Muscle of leg (tissue), 11 donors: ENCODE measurements around the gene RAB6B. TPM values are rescaled to one million over a fixed set of nuclear protein-coding genes. Genes with fewer than 3 reads are reported as not detected.

Experiments used
- DNase-seq: peaks from one replicate; pipeline ENCODE4 v3.0.0; 2013
- H3K27ac ChIP-seq: one replicate; pipeline ENCODE4 v1.5.1; 2013; ENCODE audit warnings: mild to moderate bottlenecking, low read length, control low read depth
- H3K27me3 ChIP-seq: one replicate; pipeline ENCODE4 v1.6.1; 2013; ENCODE audit warnings: low read length; ENCODE audit not compliant: control insufficient read depth, insufficient read depth
- H3K36me3 ChIP-seq: one replicate; pipeline ENCODE4 v1.6.1; 2013; ENCODE audit warnings: low read length; ENCODE audit not compliant: control insufficient read depth, insufficient read depth
- H3K4me1 ChIP-seq: one replicate; pipeline ENCODE4 v1.6.1; 2013; ENCODE audit warnings: low read length; ENCODE audit not compliant: control insufficient read depth, insufficient read depth
- H3K4me3 ChIP-seq: one replicate; pipeline ENCODE4 v1.5.1; 2013; ENCODE audit warnings: low read length, control low read depth
- H3K9me3 ChIP-seq: replicated peaks from 2 replicates; pipeline ENCODE4 v1.6.1; 2013; ENCODE audit warnings: low read depth, low read length; ENCODE audit not compliant: control insufficient read depth
- WGBS: methylation state at CpG from one replicate; pipeline ENCODE4 v1.1.5; 2013; ENCODE audit warnings: missing lambda C conversion rate; ENCODE audit not compliant: insufficient coverage; 5-methylcytosine and 5-hydroxymethylcytosine counted together
- polyA plus RNA-seq, 8 donors: library from polyadenylated mRNA; unstranded; fragments of 120-200 nt; gene quantifications; one replicate each; pipeline versions ENCODE4 v1.2.1 to v1.2.3, GENCODE V29; 2013; ENCODE audit warnings: inconsistent platforms in 1 of 8, low replicate concordance in 1 of 8; ENCODE audit not compliant: insufficient read length in 8 of 8, insufficient read depth in 1 of 8
- total RNA-seq: library from RNA; stranded (reverse); fragments of 120-200 nt; gene quantifications from one replicate; pipeline ENCODE4 v1.2.4, GENCODE V29; 2013

Gene RAB6B
- total and polyA plus RNA-seq, 9 donors: 2.0 to 10.8 (median 9.4) TPM

GRCh38 chr3:133836497-133837158 is 59.1 kb downstream of the RAB6B start:
- H3K9me3 ChIP-seq: no peaks in the 10 kb centered on the region
- WGBS: 77% methylated on average over 6 of the region's 6 CpGs
- no peak overlapping the region for H3K4me3 ChIP-seq
- H3K27ac ChIP-seq: no peak overlapping the region
- DNase-seq: no peak
- H3K27me3 ChIP-seq: no peaks in the 10 kb centered on the region
- peaks cover 22% of the 10 kb centered on the region for H3K36me3 ChIP-seq
- no peaks in the 10 kb centered on the region for H3K4me1 ChIP-seq

- 85% methylated on average over 2 of the region's 4 CpGs for WGBS
- DNase-seq: no peak
- peaks cover 20% of the 10 kb centered on the region for H3K36me3 ChIP-seq
- no peak overlapping the region for H3K27ac ChIP-seq
- no peaks in the 10 kb centered on the region for H3K9me3 ChIP-seq
- H3K4me3 ChIP-seq: no peak overlapping the region
- H3K4me1 ChIP-seq: no peaks in the 10 kb centered on the region
- no peaks in the 10 kb centered on the region for H3K27me3 ChIP-seq
These were observed 59.7 kb downstream of the RAB6B start for GRCh38 chr3:133835961-133836360.

GRCh38 chr3:133835418-133835743 is 60.3 kb downstream of the RAB6B start:
- H3K4me1 ChIP-seq: no peaks in the 10 kb centered on the region
- no peaks in the 10 kb centered on the region for H3K9me3 ChIP-seq
- H3K4me3 ChIP-seq: no peak overlapping the region
- peaks cover 18% of the 10 kb centered on the region for H3K36me3 ChIP-seq
- WGBS: 88% methylated on average over 3 of the region's 3 CpGs
- H3K27me3 ChIP-seq: no peaks in the 10 kb centered on the region
- no peak for DNase-seq
- no peak overlapping the region for H3K27ac ChIP-seq

- 91% methylated on average over 8 of the region's 14 CpGs for WGBS
- peaks cover 18% of the 10 kb centered on the region for H3K36me3 ChIP-seq
- H3K9me3 ChIP-seq: no peaks in the 10 kb centered on the region
These were observed 60.9 kb downstream of the RAB6B start for GRCh38 chr3:133834621-133835417.

GRCh38 chr3:133833880-133834620 is 61.6 kb downstream of the RAB6B start:
- Histone ChIP-seq H3K9me3 (no peaks in the 10 kb centered on the region), H3K4me3 (no peak overlapping the region), H3K27ac (no peak overlapping the region), H3K36me3 (peaks cover 14% of the 10 kb centered on the region), H3K27me3 (no peaks in the 10 kb centered on the region), H3K4me1 (no peaks in the 10 kb centered on the region)
- WGBS: 85% methylated on average over 10 of the region's 13 CpGs
- no peak for DNase-seq

More at GRCh38 chr3:133834621-133835417, 60.9 kb downstream of the RAB6B start:
- H3K27ac ChIP-seq: no peak overlapping the region
- no peak overlapping the region for H3K4me3 ChIP-seq
- DNase-seq: no peak
- no peaks in the 10 kb centered on the region for H3K4me1 ChIP-seq
- no peaks in the 10 kb centered on the region for H3K27me3 ChIP-seq

GRCh38 chr3:133833267-133833666 is 62.4 kb downstream of the RAB6B start:
- Histone ChIP-seq H3K9me3 (no peaks in the 10 kb centered on the region), H3K4me3 (no peak overlapping the region), H3K4me1 (no peaks in the 10 kb centered on the region), H3K36me3 (peaks cover 8% of the 10 kb centered on the region), H3K27ac (no peak overlapping the region), H3K27me3 (no peaks in the 10 kb centered on the region)
- 84% methylated on average over 5 of the region's 5 CpGs for WGBS
- no peak for DNase-seq

GRCh38 chr3:133832802-133833144 is 62.9 kb downstream of the RAB6B start:
- Histone ChIP-seq H3K27me3 (no peaks in the 10 kb centered on the region), H3K4me3 (no peak overlapping the region), H3K9me3 (no peaks in the 10 kb centered on the region), H3K4me1 (no peaks in the 10 kb centered on the region), H3K27ac (no peak overlapping the region), H3K36me3 (peaks cover 6% of the 10 kb centered on the region)
- WGBS: 93% methylated on average over 10 of the region's 10 CpGs
- no peak for DNase-seq

- H3K4me3 ChIP-seq: no peak overlapping the region
- 72% methylated on average over 6 of the region's 13 CpGs for WGBS
- DNase-seq: no peak
- H3K36me3 ChIP-seq: peaks cover 6% of the 10 kb centered on the region
- H3K9me3 ChIP-seq: no peaks in the 10 kb centered on the region
- H3K27ac ChIP-seq: no peak overlapping the region
- no peaks in the 10 kb centered on the region for H3K4me1 ChIP-seq
- H3K27me3 ChIP-seq: no peaks in the 10 kb centered on the region
These were observed 63.5 kb downstream of the RAB6B start for GRCh38 chr3:133831966-133832801.

GRCh38 chr3:133830071-133830470 is 65.6 kb downstream of the RAB6B start:
- no peak for DNase-seq
- no peaks in the 10 kb centered on the region for H3K4me1 ChIP-seq
- H3K4me3 ChIP-seq: no peak overlapping the region
- H3K27me3 ChIP-seq: no peaks in the 10 kb centered on the region
- no peaks in the 10 kb centered on the region for H3K9me3 ChIP-seq
- 77% methylated on average over 3 of the region's 3 CpGs for WGBS
- peaks cover 8% of the 10 kb centered on the region for H3K36me3 ChIP-seq
- H3K27ac ChIP-seq: no peak overlapping the region
